Dermis blood vessel endothelial cell (primary cell): ENCODE measurements around the gene MLKL. TPM values are rescaled to one million over a fixed set of nuclear protein-coding genes. Genes with fewer than 3 reads are reported as not detected.

ENCODE experiments used
- DNase-seq: peaks from one replicate; pipeline ENCODE4 v3.0.0; 2010
- total RNA-seq: library from RNA; depleted of rRNA; stranded (reverse); fragments of >200 nt; gene quantifications from 2 replicates; pipeline ENCODE4 v1.2.3, GENCODE V29; 2014

The MLKL gene
- total RNA-seq: 21.8 and 35.3 TPM in 2 replicates

DNA sequence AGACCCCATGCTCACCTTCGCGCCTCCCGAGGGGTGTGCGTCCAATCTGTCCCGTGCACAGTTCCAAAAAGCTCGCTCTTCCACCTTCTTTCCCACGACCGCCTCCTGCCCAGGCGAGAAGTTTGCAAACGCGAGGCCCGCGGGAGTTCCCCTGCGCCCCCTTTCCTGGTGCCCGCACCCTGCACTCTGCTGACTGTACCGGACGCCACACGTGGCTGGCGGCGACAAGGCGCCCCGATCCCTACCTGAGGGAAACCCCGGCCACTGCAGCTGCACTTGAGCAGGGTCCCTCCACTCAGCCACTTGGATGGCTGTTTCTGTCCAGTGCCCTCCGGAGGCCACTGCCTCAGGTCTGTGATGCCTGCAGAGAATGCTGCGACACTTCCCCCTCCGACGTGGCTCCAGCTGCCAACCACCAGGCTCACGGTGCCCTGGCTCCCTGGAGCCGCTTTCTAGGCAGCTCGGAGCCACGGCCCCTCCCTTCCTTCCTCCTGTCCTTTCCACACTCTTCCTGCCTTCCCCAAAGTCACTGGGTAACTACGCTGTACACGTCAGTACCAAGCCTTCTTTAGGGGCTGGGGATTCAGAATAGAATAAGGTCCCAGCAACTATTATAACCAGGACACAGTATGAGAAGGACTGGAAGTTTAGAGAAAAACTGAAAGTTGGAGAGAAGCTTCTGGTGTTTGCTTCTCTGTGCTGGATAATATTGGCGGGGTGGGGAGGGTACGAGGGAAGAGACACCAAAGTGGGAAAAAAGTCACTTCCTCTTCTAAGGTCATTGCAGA lies at the start of gene MLKL:
Gene MLKL (minus strand): TSS at position 425 of the 788 bp plus-strand sequence. CDS start 5,105 bp downstream, outside the sequence.
- peak; percentile 60 for DNase-seq

DNA sequence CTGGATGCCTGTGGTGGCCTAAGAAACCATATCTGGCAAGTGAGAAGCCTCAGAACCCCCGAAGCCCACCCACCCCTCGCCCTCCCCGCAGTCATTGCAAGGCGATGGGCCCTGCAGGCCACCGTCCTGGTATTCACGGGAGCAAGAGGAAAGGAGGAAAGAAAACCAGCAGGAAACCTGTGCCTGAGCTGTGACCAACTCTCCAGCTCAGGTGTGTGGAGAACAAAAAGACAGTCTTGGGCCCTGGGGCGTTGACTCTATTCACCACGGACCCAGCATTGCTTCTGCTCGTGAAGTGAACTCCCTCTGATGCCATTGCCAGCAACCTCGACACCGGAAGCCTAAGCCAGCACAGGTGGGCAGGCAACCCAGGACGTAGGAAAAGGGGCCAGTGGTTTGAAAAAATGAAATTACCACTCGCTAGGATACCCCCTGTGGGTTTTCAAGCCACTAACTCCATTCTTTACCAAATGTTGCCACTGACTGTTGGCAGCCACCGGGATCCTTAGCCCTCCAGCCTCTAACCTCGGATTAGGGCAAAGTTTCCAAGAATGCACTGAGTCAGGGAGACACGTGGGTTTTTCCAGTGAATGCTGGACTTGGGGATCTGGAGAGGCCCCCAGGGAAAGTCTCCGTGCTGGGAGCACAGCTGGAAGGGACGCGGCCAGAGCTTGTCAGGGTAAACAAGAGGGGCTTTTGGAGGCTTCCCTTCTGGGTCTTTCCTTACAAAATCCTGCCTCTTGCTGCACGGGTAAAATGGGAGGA lies 48.8 kb upstream of the MLKL start:
- DNase-seq: no peak

DNA sequence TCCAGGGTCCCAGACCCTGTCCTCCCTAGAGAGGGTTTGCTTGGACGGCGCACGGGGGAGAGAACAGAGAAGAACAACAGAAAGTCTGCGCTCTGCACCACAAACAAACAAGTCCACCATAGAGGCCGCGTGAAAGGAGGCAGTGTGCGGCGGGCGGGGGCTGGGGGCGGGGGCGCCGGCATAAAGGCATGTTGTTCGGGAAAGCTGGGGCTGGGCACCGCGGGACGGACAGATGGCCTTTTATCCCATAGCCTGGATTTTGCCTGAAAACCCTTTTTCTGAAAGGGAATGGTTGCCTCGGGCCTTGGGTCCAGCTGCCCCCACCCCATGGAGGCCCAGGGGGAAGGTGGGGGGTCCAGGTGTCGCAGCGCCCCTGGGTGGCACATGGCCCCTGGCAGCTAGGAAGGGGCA lies 48.0 kb upstream of the MLKL start:
- DNase-seq: no peak

DNA sequence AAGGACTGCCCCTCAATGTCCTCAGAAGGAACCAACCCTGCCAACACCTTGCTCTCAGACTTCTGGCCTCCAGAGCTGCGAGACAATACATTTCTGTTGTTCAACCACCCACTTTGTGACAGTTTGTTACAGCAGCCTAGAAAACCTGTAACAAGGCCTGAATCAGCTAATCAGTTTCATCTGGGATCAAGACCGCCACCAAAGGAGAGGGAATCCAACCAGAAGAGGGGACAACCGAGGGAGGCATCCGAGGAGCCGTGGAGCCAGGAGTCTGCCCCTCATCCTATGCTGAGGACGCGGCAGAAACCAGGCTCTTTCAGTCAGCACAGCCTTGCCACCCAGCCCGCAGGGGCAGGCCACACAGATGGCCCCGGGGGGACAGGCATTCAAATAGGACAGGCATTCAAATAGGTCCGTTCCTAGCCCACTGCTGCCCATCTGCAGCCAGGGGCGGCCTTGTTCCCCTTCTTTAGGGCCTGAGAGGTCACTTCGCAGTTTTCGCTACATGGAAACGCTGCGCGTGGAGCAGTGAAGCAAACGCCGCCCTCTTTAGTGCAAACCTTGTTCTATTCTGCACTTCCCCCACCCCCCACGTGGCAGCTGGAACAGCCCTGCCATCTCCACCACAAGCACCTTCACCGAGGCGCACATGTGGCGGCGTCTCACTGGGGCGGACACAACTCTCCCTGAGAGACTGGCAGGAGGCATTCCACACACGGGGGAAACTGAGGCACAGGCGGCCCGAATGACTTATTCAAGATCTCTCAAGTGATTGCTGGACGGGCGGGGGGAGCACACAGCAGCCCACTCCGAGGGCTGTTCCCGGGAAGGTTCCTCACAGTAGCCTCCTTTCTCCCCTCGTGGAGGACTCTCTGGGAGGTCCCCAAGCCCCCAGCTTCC lies 47.3 kb upstream of the MLKL start:
- DNase-seq: no peak

DNA sequence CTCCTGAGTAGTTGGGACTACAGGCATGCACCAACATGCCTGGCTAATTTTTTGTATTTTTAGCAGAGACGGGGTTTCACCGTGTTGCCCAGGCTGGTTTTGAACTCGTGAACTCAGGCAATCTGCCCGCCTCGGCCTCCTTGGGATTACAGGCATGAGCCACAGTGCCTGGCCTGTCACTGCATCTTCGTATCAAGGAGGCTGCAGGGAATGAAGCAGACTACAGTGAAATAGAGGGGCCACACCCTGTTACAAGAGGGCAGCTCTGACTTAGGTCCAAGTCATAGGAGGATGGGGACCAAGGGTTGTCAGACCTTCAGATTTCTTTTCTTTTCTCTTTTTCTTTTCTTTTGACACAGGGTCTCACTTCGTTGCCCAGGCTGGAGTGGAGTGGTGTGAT lies 45.3 kb upstream of the MLKL start:
- no peak for DNase-seq

DNA sequence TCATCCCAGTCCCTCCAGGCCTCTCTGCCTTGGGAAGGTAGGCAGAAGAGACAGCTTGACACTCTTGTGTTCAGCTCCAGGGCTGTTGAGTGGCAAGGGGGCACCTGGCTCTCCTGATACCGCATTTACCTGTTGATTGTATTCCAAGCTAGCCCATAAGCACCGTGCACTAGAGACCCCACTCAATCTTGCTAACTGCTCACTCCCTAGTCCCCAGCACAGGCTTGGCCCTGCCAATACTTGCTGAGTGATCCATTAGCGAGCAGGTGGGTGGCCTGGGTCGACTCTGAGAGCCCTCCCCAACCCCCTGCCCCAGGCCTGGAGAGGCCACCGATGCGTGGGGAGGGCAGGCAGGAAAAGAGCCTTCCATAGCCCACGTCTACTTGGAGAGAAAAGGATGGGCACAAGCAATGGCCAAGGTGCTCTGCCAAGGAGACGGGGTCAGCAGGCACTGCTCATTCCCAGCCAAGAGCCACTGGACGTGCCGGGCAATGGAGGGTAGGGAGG lies 44.5 kb upstream of the MLKL start:
- no peak for DNase-seq

DNA sequence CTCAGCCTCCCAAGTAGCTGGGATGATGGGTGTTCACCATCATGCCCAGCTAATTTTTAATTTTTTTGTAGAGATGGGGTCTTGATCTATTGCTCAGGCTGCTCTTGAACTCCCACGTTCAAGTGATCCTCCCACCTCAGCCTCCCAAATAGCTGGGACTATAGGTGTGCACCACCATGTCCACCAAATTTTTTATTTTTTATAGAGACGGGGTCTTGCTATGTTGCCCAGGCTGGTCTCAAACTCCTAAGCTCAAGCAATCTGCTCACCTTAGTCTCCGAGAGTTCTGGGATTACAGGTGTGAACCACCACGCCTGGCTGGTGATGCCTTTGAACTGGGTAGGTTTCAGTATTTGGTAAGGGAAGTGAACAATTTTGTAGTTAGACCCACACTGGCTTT lies 43.9 kb upstream of the MLKL start:
- DNase-seq: no peak

DNA sequence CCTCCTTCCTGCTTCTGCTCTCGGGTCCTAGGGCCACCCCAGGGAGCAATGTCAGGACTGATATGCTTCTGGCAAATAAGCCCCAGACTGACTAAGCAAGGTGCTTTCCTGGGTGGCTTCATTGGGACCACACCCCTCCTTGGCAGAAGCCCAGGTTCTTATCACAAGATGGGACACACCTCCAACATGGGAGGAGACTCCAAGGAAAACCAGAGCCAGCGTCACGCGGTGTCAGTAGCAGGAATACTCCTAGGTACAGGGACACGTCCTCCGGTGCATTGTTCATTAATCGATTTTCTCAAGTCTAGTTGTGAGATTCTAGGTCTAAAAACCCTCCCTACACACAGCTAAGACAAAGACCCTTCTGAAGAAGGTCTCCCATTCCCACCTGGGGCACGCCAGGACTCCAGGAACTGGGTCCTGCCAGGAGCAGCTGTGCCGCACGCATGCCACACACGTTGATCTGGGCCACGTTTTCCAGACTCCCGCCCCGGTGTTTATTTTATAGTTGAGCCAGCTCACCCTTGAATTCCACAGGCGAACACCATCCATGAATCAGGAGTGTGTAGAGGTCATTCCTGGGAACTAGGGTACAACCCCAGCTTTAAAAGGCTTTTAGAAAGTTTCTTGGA lies 43.1 kb upstream of the MLKL start:
- no peak for DNase-seq

DNA sequence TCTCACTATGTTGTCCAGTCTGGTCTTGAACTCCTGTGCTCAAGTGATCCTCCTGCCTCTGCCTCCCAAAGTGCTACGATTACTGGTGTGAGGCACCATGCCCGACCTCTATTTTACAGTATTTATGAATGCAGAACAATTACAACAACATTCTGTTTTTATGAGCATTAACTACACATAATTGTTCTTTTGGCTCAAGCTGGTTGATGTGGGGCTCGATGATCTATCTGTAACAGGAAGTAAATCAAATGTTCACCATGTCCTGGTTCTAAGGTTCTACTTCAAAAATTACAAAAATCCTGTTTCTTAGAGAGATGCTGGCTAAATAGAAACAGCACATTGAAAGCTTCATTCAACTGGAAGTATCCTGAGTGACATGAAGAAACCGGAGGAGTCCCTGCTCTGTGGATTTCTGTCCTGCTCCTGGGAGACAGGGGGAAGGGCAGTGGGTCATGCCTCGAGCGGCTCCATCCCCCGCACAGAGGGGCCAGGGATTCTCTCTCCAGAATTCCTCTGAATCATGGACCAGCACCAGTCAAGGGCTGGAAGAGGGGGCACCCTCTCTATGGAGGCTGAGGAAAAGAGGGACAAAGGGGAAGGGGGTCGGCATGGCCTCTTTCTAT lies 42.5 kb upstream of the MLKL start:
- DNase-seq: no peak

DNA sequence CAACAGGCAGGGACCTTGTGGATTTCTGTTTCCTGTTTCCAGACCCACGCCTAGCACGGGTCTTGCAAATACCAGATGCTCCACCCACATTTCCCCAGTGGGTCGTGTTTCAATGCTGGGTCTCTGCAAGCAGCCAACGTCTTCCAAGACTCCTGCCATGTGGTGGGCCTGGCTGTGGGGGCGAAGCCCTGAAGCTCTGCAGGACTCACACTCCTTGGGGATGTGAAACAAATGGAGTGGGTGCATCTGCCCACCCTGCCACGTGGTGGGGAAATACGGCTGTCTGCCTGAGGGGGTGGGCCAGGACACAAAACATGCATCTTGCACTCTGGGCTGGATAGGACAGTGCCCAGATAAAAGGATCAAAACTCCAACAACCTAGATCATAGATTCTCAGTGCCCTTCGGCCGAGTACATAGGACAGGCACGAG lies 41.4 kb upstream of the MLKL start:
- no peak for DNase-seq

DNA sequence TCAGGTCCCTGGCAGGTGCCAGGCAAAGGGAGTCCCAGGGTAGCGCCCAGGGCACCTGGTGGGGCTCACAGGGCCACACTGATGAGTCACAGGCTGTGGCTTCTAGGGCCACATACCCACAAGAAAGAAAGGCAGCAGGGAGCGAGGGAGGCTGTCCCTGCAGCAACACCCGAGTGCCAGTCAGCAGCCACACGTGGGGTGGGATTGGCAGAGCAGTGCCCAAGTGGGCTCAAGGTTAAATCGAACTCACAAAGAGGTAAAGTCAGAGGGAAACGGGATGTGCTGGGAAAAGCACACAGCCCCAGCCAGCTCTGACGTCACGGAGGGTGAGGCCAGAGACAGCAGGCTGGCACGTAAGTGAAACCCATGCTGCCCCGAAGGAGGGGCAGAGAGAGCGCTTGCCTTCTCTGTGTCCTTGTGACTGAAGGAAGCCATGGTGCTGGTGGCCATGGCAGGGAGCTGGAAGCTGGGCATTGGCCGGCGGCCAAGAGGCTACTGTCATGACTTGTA lies 40.2 kb upstream of the MLKL start:
- no peak for DNase-seq

DNA sequence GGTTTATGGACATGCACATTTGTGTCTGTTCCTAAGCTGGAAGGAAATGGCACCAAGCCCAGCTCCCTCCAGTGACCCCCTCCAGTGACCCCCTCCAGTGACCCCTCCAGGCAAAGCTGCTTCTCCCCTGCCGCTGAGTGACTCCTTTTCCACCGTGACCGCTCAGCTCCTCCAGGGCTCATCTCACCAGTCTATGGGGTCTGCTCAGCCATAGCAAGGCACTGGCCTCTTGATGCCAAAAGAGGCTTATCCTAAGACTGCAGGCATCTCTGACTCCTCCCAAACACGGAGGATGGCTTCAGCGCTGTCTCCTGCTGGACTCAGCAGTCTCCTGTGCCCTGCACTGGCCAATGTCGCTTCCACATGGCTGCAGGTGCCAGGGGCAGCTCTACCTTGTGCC lies 38.6 kb upstream of the MLKL start:
- no peak for DNase-seq

DNA sequence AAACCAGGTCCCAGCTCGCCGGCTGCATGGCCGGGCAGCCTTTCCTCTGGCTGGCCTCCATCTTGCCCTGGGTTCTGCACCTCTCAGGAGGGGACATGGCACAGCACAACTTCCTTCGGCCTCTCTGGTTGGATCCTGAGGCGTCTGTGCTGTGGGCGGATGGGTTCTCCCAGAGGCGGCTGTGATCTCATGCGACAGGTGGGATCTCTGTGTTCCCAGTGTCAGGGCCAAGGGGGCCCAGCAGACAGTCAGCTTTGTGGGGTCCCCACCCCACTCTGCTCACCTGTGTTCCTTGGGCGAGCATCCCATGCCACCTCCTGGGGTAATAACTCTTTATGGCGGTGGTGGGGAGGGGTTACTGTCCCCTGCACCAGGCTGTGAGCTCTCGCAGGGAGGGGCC lies 38.2 kb upstream of the MLKL start:
- no peak for DNase-seq

DNA sequence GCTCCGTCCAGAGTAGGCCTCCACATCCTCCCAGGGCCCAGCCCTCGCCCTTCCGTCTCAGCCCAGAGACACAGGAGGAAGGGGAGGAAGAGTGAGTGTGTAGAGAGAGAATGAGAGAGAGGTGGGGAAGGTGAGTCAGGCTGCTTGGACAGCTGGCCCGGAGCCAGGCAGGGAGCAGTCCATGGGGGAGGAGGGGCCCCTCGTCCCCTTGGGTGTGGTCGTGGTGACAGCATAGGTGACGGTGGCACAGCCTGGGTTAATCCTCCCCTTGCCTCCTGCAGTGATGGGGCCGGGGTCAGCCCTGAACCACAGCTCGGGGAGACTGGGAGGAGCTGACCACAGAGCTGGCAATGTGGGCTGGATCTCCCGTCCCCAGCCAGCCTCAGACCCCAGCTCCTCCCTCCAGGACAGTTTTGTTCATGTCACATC lies 37.5 kb upstream of the MLKL start:
- DNase-seq: peak; percentile 21

DNA sequence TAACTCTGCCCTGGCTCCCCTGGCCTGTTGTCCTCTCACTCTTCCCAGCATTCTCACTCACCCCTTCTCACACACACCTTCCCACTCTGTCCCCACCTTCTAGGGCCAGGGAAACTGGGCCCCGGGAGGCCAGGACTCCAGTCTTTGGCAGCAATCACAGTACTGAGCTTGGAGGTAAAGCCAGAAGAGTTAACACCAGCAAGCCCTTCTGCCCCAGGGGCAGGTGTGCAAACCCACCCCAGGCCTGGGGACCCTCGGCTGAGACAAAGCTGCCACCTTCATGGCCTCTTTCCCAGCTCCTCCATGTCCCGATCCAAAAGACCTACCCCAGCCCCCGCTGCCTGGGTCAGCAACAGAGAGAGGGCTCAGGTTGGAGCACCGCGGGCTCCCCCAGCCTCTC lies 36.9 kb upstream of the MLKL start:
- no peak for DNase-seq

DNA sequence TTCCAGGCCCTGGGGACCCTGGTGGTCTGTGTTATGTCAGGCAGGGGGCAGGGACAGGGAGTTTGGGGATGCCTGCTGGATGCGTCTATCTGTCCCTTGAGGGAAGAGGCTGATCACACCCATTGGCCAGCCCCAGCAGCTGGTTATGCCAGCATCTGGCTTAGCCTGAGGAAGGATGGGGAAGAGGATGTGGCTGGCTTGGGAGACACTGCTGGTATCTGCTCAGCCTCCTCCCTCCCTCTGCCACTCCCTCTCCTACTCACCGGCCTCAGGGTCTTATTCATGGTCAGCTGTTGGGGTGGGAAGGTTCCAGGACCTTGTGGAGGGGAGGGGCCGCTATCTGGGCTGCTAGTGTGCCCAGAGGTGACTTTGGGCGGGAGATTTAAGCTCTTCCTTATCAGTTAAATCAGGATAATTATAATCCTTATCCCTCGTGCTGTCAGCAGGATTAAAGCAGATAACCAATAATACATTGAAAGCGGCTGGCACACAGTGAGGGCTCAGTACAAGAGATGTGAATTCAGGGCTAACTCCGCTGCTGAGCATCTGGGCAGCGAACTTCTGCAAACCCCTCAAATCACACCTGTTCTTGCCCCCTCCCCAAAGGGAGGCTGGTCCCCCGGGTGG lies 36.0 kb upstream of the MLKL start:
- DNase-seq: no peak

DNA sequence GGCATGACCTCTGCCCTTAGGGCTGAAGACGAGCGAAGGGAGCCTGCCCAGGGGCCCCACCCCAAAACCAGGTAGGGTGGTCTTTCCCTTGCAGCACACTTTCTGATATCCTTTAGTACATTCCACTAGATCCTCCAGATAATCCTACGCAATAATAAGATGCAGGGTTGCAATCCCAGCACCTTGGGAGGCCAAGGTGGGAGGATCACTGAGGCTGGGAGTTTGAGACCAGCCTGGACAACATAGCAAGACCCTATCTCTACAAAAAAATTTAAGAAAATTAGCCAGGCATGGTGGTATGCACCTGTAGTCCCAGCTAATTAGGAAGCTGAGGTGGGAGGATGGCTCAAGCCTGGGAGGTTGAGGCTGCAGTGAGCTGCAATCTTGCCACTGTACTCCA lies 34.9 kb upstream of the MLKL start:
- DNase-seq: no peak

DNA sequence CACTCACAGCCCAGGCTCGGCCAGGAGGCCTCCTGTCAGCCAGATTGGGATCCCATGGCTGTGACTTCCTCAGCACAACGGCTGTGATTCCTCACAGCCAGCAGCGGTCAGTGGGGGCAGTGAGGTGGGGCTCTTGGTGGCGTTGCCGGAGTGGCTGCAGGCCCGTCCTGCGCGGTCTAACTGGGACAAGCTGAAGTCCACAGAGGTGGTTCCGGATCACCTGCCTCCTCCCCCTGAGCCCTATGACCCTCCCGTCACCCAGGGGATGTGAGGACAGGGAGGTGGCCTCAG lies 34.4 kb upstream of the MLKL start:
- no peak for DNase-seq

DNA sequence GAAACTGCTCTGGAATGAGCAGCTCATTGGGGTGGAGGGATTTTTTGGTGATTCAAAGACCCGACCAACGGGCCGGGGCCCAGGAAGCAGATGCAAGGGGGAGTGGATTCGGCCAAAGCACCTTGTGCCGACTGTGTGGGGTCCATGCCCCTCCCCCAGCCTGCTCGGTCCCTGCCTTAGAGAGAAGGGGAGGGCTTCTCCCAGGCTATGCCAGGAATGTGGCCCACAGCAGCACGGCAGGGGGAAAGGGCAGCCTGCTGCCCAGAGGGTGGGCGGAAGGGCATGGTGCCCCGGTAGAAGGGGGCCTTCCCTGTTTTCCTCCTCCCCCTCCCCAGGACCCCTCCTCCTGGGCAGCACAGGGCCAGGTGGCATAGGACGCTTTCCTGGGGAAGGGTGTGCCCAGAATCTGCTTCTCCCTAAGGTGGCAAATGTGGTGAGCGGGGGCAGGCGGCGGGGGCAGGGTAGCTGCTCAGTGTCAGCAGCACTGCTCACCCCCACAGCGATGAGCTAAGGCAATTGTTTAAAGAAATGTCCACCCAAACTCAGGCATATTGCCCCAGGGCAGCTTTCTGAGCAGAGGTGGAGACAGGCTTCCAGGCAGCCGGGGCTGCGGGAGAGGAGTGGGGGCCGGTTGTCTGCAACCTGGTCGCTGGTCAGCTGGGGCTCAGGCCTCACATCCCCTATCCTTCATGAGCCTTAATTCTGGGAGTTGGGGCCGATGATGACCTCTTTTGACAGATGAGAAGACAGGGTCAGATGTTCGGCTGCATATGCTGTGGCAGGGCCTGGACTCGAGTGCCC lies 33.9 kb upstream of the MLKL start:
- no peak for DNase-seq

DNA sequence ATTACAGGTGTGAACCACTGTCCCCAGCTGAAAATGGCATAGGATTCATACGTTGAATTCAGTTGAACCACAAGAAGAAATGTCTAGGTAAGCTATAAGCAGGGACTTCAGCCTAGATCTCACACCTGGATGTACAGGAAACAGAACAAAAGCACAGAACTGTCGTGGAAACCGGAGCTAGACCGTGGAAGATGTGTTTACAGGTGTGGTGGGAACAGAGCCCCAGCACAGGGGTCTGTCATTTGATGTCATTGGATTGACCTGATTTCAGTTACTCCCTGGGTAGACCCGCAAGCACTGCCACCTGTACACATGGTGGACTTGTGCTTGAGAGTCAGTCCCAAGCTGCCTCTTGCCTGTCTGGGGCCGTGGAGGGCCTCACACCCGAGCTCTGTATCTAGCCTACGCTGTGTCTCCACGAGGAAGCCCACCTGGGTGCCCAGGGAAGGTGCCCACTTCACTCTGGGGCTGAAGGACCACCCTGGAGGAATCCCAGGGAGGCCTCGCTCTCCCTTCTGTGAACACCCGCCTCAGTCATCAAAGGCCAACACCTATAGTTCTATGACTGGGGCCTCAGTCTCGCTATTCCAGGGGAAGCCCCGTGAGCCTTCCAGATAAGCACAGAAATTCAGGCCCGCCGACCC lies 32.2 kb upstream of the MLKL start:
- DNase-seq: no peak
